GM12891 (cell line): ENCODE results near the gene C2orf92.

Experiments
- POLR2A ChIP-seq: IDR thresholded peaks from 2 replicates; pipeline ENCODE4 v1.6.1; 2011; ENCODE audit warnings: low read depth, low read length, control low read depth
- POLR2AphosphoS5 ChIP-seq: IDR thresholded peaks from 2 replicates; pipeline ENCODE4 v1.6.1; 2011; ENCODE audit warnings: low read depth, low read length, control low read depth
- TAF1 ChIP-seq: IDR thresholded peaks from 2 replicates; pipeline ENCODE4 v1.6.1; 2011; ENCODE audit warnings: low read depth, low read length, control low read depth

DNA sequence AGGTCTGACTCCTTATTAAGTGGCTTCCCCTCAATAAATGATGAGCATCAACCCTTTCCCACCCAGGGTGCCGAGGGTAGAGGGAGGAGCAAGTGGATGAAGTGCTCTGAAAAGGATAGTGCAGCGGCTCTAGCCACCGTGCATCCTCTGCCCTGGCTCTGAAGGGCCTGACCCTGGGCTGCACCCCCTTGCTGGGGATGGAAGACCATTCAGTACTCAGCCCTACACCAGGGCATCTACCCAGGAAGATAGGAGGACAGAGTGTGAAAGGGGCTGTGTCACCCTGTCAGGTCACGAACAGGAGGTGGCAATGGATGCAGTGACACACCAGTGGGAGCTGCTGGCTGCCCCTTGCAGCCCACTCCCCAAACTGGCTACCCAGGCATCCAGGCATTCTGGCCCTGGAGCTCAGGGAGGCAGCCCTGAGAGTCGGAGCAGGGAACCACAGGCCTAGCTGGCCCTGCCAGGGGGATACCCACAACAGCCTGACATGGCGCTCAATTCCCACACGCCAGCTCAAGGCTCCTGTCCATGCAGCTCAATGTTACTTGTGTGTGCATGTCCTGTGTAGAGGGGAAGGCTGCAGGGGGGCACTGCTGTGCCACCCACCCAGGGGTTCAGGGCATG is 13.3 kb upstream of the C2orf92 start:
- TF ChIP-seq POLR2A (0 out of 2 replicates have a peak, but pooled peaks have one; percentile 10), POLR2AphosphoS5 (no peak), TAF1 (no peak)
